ENCODE measurements around the gene PITHD1.
"Not testable (repeated sequence)": the region's sequence is repeated elsewhere in the genome, so short reads cannot be mapped to it uniquely, and the experiment has no call there.

Gene PITHD1

GRCh38 chr1:23774174-23774880, 3.9 kb upstream of the PITHD1 start:
- DNase-seq = no peak

DNA sequence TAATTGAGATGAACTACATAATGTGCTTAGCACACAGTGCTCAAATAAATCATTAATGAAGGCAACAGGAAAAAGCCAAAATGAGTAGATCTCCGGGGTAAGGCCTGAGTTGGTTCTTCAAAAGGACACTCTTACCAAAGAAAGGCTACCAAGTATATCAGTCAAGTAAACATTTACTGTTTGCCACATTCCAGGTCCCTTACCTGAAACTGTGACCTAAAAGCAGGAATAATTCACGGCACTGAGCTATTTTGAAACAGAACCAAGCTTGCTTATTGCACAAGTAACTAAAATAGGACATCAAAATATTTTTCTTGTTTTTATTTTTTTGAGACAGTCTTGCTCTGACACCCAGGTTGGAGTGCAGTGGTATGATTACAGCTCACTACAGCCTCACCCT, 2.0 kb upstream of the PITHD1 start:
- DNase-seq = no peak

GRCh38 chr1:23779826-23780371, 1.7 kb downstream of the PITHD1 start:
- DNase-seq = no peak

DNA sequence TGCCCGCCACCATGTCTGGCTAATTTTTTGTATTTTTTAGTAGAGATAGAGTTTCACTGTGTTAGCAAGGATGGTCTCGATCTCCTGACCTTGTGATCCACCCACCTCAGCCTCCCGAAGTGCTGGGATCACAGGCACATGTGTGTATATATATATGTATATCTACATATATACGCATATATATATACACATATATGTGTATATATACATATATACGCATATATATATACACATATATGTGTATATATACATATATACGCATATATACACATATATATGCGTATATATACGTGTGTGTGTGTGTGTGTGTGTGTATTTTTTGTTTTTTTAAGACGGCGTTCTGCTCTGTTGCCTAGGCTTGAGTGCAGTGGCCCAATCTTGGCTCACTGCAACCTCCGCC, 4.9 kb downstream of the PITHD1 start:
- DNase-seq = not testable (repeated sequence)

GRCh38 chr1:23784846-23785245, 6.6 kb downstream of the PITHD1 start:
- DNase-seq = no peak

- DNase-seq = no peak
Observed at GRCh38 chr1:23787701-23788100, 9.5 kb downstream of the PITHD1 start.

- DNase-seq = no peak
Observed at GRCh38 chr1:23788695-23789094, 10.5 kb downstream of the PITHD1 start.

- peak; percentile 97 for DNase-seq
Observed at GRCh38 chr1:23790696-23791515, 12.7 kb downstream of the PITHD1 start, which contains the start of gene LYPLA2. TSS of gene LYPLA2 (plus strand) at chr1:23791145. CDS start at chr1:23792683, 1,538 bp downstream.

DNA sequence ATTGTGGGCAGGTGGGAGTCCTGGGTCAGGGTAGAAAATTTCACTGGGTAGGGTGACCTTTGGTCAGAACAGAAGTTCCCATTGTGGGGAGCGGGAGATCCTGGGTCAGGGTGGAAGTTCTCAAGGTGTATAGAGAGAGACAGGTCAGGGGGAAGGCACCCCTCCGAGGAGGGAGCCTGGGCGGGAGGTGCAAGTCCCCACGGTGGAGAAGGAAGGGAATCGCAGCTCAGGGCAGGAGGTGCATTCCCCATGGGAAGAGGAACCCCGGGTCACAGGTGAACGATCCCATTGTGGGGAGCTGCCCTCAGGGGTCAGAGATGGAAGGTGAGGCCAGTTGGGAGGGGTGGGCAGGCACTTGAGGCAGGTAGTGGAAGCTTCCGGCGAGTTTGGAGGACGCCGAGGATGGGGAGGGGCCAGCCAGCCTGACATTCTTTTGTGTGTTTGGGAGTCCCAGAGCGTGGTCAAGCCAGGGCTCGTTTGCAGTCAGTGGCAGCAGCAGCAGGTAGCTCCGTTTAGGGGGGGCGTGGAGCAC, 13.4 kb downstream of the PITHD1 start:
- no peak for DNase-seq

DNA sequence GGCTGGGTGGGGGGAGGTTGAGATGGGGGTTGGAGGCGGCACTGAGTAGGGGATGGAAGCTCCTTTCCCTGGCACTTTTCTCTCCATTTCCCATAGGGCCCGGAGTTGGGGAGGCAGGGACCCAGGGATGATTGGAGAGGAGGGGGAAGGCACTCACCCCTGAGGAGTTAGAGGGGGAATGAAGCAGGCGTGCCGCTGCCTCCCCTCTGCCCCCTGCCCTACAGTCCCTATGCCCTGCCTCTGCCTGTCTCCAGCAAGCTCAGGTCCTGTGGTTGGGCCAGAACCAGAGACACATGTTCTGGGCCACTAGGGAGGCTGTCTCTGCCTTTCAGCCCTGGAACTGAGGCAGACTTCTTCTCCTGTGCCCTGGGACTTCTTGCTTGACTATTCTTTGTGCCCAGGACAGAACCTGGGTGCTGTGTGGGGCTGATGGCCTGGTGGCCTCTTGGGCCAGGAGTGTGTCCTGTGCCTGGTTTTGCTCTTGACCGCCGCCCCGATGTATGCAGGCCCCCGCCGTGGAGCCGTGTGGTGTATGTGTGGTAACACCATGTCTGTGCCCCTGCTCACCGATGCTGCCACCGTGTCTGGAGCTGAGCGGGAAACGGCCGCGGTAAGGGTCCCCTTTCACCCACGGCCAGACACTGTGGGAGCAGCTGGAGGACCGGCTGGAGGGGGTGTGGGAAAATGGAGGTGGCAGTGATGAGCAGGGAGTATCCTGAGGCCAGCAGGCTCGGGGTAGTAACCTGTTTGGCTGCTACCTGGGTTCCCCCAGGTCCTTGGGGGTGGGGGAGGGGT, 14.1 kb downstream of the PITHD1 start:
- DNase-seq = no peak

- peak; percentile 59 for DNase-seq
Observed at GRCh38 chr1:23793018-23793781, 15.0 kb downstream of the PITHD1 start.

DNA sequence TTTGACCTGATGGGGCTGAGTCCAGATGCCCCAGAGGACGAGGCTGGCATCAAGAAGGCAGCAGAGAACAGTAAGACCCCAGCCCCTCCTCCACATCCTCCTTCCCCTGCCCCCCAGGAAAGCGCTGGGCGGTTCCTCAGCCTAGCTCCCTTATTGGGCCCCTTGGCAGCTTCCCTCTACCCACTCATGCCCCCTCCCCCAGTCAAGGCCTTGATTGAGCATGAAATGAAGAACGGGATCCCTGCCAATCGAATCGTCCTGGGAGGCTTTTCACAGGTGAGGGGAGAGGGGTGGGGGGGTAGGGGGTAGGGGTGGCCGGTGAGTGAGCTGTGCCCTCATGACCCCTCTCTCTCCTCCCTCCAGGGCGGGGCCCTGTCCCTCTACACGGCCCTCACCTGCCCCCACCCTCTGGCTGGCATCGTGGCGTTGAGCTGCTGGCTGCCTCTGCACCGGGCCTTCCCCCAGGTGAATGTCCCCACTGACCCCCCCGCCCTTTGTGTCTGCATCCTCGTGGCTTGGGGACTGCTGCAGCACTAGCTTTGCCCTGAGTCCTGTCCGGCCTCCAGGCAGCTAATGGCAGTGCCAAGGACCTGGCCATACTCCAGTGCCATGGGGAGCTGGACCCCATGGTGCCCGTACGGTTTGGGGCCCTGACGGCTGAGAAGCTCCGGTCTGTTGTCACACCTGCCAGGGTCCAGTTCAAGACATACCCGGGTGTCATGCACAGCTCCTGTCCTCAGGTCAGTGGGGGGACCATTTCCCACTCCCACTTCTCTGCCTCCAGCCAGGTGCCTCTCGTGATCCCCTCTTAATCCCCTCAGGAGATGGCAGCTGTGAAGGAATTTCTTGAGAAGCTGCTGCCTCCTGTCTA, 15.9 kb downstream of the PITHD1 start:
- no peak for DNase-seq

DNA sequence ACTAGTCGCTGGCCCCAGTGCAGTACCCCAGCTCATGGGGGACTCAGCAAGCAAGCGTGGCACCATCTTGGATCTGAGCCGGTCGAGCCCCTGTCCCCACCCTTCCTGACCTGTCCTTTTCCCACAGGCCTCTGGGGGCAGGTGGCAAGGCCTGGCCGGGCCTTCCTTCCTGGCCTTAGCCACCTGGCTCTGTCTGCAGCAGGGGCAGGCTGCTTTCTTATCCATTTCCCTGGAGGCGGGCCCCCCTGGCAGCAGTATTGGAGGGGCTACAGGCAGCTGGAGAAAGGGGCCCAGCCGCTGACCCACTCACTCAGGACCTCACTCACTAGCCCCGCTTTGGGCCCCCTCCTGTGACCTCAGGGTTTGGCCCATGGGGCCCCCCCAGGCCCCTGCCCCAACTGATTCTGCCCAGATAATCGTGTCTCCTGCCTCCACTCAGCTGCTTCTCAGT, 16.5 kb downstream of the PITHD1 start:
- not testable (repeated sequence) for DNase-seq

DNA sequence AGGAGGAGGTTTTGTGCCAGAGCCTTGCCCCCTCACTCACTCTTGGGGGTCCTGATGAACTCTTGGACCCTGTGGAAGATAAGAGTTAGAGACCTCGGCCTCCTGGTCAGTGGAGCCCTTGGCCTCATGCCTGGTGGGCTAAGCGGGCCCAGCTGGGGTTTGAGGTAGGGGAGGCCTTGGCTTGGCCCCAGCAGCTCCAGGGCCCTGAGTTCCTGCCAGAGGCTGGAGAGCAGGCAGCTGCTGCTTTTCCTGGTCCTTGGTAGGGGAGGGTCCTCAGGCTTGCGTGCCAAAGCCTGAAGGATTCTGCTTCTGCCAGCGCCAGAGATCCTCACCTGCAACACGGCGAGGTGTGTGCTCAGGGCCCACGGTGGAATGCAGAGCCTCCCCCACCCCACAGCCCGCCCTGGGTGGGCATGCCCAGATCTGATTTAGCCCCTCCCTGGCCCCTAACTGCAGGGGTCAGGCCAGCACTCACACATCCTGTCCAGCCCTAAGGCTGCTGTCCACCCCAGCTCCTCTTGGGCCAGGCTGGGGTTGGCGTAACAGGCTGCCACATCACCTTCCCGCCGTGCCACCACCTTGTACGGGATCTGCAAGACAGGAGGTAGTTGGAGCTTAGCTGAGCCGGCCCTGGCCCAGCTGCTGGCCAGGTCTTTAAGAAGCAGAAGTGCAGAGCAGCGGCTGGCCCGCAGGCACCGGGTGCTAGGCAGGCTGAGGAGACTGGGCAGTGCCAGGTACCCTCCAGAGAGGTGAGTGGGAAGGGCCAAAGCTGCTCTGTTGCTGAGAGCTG, 17.7 kb downstream of the PITHD1 start:
- DNase-seq = no peak

GRCh38 chr1:23796466-23797271, 18.5 kb downstream of the PITHD1 start:
- DNase-seq = no peak

GRCh38 chr1:23797478-23798448, 19.5 kb downstream of the PITHD1 start:
- DNase-seq = no peak

DNA sequence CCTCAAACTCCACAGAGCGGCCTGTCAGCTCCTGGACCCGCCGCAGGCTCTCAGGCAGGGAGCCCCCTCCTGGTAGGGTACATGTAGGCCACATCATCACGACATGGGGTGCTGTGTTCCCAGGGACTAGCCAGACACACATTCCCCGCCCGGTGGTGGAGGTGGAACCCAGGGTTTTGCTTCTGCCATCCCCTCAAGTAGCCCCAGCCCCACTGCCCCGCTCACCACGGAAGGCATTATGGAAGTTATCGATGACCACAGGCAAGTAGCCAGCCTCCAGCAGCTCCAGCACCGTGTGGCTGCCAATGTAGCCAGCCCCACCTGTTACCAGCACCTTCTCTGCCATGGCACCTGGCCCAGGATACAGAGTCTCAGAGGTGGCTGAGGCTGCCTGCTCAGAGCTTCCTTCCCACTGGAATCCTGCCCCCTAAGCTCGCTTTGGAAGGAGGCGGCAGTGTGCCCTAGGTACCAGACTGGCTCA, 20.5 kb downstream of the PITHD1 start:
- DNase-seq = no peak

DNA sequence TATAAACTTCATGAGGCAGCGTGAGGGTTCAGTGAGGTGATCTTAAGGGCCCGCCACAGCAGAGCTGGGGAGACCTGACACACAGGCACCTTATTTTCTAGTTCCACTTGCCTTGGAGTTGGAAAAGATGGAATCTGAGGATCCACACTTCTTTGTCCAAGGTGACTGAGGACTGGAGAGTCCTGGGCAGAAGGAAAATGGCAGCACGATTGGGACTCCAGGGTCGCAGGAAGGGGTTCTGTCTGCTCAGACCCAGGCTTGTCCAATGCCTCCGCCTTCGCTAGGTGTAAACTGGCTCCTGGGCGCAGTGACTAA, 21.0 kb downstream of the PITHD1 start:
- DNase-seq = no peak

Data from femur (tissue), 1 donor.